AG09319 (cell line): ENCODE data around the gene MACF1.
"Not testable (repeated sequence)": the region's sequence is repeated elsewhere in the genome, so short reads cannot be mapped to it uniquely, and the experiment has no call there.

ENCODE experiments used
- DNase-seq: peaks from one replicate; pipeline ENCODE4 v3.0.0-alpha.2; 2010; ENCODE audit warnings: low read depth; ENCODE audit errors: extremely low read depth
- TF ChIP-seq, protein P1 (sequence below): IDR thresholded peaks from 2 replicates; pipeline ENCODE4 v1.5.1; 2011; ENCODE audit warnings: low read depth, mild to moderate bottlenecking, inconsistent platforms, low read length, moderate library complexity

MACF1 gene

DNA sequence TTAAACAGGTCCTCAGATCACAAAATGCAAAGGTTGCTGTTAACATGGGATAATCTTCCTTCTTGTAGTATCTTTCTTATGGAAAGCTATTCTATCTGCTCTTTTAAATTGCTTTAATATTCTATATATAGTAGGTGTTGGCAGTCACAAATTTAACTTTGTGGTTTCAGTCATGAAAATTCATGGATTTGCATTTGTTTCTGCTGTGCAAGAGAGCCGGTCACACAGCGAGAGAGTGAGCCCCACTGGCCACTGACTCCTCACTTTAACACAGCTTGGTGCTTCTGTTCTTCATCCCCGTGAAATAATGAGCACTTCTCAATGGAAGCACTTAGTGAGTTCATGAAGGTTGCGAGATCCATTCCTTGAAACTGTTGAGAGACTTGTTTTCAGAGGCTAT, 268.8 kb downstream of the MACF1 start:
- TF ChIP-seq, protein P1, sequence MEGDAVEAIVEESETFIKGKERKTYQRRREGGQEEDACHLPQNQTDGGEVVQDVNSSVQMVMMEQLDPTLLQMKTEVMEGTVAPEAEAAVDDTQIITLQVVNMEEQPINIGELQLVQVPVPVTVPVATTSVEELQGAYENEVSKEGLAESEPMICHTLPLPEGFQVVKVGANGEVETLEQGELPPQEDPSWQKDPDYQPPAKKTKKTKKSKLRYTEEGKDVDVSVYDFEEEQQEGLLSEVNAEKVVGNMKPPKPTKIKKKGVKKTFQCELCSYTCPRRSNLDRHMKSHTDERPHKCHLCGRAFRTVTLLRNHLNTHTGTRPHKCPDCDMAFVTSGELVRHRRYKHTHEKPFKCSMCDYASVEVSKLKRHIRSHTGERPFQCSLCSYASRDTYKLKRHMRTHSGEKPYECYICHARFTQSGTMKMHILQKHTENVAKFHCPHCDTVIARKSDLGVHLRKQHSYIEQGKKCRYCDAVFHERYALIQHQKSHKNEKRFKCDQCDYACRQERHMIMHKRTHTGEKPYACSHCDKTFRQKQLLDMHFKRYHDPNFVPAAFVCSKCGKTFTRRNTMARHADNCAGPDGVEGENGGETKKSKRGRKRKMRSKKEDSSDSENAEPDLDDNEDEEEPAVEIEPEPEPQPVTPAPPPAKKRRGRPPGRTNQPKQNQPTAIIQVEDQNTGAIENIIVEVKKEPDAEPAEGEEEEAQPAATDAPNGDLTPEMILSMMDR: no peak
- no peak for DNase-seq

DNA sequence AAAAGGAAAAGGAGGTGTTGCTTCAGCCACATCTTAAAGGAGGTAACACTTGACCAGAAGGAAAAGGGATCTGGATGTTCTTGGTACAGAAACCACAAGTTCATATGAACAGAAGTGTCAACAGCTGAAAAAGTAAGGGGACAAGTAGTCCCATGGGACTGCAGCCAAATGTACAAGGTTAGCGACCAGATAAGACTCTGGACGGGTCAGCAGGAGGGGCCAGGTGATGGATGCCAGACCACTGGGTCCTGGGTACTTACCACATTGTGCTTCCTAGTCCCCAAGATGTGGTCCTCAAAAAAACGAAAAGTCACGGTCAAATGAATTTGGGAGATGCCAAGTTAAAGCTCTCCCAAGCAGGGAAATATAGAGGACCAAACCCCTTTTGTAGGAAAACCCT, 270.3 kb downstream of the MACF1 start:
- no peak for DNase-seq
- TF ChIP-seq, protein P1: no peak

DNA sequence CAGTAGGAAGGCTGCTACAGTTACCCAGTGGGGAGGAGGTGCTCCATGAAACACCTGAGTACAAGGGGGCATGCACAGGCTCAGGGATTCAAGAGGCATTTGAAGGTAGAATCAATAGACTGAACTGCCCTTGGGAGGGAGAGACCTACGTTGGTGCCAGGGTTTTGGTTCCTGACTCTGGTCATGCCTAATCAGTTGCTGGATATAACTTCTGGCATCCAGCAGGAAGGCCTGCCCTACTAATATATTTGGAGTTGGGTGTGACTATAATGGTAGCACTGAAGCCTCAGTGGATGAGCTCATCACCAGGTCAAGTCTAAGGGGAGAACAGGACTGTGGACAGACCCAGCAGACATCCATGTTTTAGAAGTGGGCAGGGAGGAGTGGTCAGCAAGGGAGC, 271.1 kb downstream of the MACF1 start:
- DNase-seq: not testable (repeated sequence)

DNA sequence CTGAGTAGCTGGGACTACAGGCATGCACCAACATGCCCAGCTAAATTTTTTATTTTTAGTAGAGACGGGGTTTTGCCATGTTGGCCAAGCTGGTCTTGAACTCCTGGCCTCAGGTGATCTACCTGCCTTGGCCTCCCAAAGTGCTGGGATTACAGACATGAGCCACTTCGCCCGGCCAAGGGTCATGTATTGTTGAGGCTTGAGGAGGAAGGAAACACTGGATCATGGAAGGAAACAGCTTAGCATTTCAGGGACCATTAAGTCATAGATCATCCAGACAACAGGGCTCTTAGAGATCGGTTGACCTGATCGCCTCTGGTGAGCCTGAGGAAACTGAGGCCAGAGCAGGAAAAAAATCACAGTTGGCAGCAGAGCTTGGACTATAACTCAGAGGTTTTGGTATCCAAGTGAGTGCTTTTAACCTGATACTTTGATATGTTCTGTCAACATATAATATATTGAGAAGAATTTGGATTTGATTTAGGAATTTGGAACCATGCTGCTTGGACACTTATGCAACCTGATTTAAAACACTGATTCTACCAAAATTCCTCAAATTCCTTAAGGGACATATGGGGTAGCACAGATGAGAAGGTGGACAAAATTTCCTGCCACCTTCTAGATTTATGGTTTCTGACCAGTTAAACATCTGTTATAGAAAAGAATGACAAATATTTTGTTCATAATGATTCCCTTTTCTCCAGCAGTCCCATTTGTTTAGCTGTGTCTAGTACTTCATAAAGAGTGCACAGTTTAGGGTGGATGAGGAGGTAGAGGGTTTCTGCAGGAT, 273.8 kb downstream of the MACF1 start:
- TF ChIP-seq, protein P1: no peak
- DNase-seq: no peak

DNA sequence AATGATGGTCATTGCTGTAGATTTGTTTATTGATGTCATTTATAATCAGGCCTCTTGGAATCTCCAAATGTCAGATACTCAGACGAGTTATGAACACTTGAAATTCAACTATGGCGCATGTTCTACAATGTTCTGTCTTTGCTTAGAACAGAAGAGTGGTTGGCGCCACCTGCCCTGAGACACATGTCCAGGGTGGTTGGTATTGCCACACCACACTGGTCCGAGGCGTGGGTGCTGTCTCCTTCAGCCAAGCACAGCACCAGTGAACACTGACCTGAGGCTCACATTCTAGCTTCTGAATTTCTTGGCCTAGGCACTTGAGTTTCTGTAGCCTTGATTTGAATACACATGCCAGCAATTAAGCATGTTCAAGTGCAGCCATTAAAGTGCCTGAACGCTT, 276.8 kb downstream of the MACF1 start:
- DNase-seq: no peak
- TF ChIP-seq, protein P1: no peak

DNA sequence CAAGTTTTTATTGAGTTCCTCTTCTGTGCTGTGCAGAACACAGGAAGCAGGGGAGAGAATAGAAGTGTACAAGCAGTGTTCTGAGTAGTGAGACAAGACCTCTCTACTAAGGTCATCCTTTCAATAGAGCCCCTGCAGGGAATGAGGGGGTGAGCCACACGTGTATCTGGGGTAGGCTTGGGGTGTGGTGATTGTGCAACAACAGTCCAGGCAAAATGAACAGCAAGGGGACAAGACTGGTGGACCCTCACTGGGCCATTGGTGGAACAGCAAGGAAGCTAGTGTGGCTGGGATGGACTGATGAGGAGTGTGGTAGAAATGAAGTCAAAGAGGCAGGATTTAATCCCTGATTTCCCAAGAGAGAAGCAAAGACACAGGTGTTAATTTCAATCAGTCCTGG, 278.8 kb downstream of the MACF1 start:
- TF ChIP-seq, protein P1: no peak
- DNase-seq: no peak

DNA sequence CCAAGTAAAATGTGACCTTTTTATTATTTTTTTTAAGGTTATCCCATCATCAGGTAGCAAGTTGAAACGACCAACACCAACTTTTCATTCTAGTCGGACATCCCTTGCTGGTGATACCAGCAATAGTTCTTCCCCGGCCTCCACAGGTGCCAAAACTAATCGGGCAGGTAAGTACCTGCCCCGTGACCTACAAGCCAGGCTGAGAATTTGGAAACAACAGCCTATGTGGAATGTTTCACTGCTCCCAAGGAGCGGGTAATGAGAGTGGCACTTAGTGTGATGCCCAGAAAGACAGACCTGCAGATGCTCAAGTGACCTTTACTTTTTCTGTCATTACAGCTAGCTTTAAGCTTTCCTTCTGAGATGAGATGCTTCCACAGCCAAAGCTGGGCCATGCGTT, 280.1 kb downstream of the MACF1 start:
- no peak for DNase-seq

More for the DNA sequence above, 280.1 kb downstream of the MACF1 start:
- TF ChIP-seq, protein P1: no peak
